Heart left ventricle (tissue), 16 donors: ENCODE measurements around the gene TPRN. TPM values are rescaled to one million over a fixed set of nuclear protein-coding genes. Genes with fewer than 3 reads are reported as not detected.
A peak's percentile ranks its signal among the peaks of the same experiment; 100 is the strongest.

Experiments
- ATAC-seq, 4 donors: fragments of 200-7000 bp; cut with Tn5 transposase; one replicate each; pipeline ENCODE4 v1.9.1; 2020 to 2022; ENCODE audit warnings: moderate library complexity in 4 of 4, mild to moderate bottlenecking in 3 of 4, moderate number of reproducible peaks in 1 of 4
- DNase-seq, 5 donors: peaks; one replicate each; pipeline ENCODE4 v3.0.0-alpha.2; 2020
- H3K27ac ChIP-seq, 12 donors: fragments of 200-600 bp; sonication (generic) in 4 of 12; one replicate each; pipeline versions ENCODE4 v1.5.0 to v1.8.0; 2016 to 2022; ENCODE audit warnings: mild to moderate bottlenecking in 2 of 12
- H3K27me3 ChIP-seq, 9 donors: fragments of 200-600 bp; sonication (generic) in 2 of 9; one replicate each; pipeline versions ENCODE4 v1.5.1 to v1.8.0; 2016 to 2022; ENCODE audit warnings: mild to moderate bottlenecking in 3 of 9
- H3K36me3 ChIP-seq, 9 donors: fragments of 200-600 bp; sonication (generic) in 2 of 9; one replicate each; pipeline versions ENCODE4 v1.5.0 to v1.8.0; 2018 to 2022; ENCODE audit warnings: mild to moderate bottlenecking in 2 of 9
- H3K4me1 ChIP-seq, 12 donors: fragments of 200-600 bp; sonication (generic) in 4 of 12; one replicate each; pipeline versions ENCODE4 v1.5.0 to v1.8.0; 2016 to 2022; ENCODE audit warnings: mild to moderate bottlenecking in 3 of 12
- H3K4me3 ChIP-seq, 12 donors: fragments of 200-600 bp; sonication (generic) in 4 of 12; one replicate each; pipeline versions ENCODE4 v1.5.0 to v1.8.0; 2017 to 2022; ENCODE audit warnings: mild to moderate bottlenecking in 9 of 12, moderate library complexity in 4 of 12
- H3K9me3 ChIP-seq, 12 donors: fragments of 200-600 bp; sonication (generic) in 4 of 12; one replicate each; pipeline versions ENCODE4 v1.5.0 to v1.8.0; 2016 to 2022; ENCODE audit warnings: mild to moderate bottlenecking in 1 of 12
- CTCF ChIP-seq, 12 donors: fragments of 200-600 bp; sonication (generic) in 4 of 12; IDR thresholded peaks; one replicate each; pipeline versions ENCODE4 v1.5.0 to v1.8.0; 2018 to 2022; ENCODE audit warnings: antibody characterized with exemption in 12 of 12, mild to moderate bottlenecking in 5 of 12
- POLR2A ChIP-seq, 2 donors: fragments of 450-650 bp; IDR thresholded peaks; one replicate each; pipeline ENCODE4 v1.6.1; 2017; ENCODE audit warnings: antibody characterized with exemption in 2 of 2, mild to moderate bottlenecking in 2 of 2, moderate library complexity in 2 of 2
- WGBS, 4 donors: extraction: QIAGEN DNeasy Blood & Tissue Kit in 2 of 4; methylation state at CpG; one replicate each; pipeline versions ENCODE4 v1.1.5 to v1.1.7; 2013 to 2018; 5-methylcytosine and 5-hydroxymethylcytosine counted together
- intact Hi-C, 10 donors: fragments of 100-400 bp; cut with DNase I; formaldehyde crosslinking; loops; one replicate each; pipeline versions ENCODE4 v1.11.1 to v1.14.2; 2022
- polyA plus RNA-seq, 2 donors: library from polyadenylated mRNA; stranded (reverse); fragments of 200-250 nt; gene quantifications; one replicate each; pipeline ENCODE4 v1.2.3, GENCODE V29; 2013
- total RNA-seq, 9 donors: library from RNA; depleted of rRNA in 2 of 9; stranded (reverse); fragments of >200 nt in 2 of 9; fragmentation: NEBNext Ultra II Directional in 3 of 9; extraction: Animal tissue kit (Norgen Biotek cat#: 25700) in 3 of 9; gene quantifications; one replicate each; pipeline versions ENCODE4 v1.1.0 to v1.2.4, GENCODE V29; 2016 to 2023
- donor health status: ischemic (EF 13 %, LVEDD 7.1; RV severe dilation, severe dysfunction).
- donor health status: healthy with polysubstance abuse.
- donor health status: DM: no; HTN: yes; CAD: no.
- donor health status: DM: no; HTN: no; CAD: no.
- donor health status: ischemic (EF 25% LVEDD 6.9; RV normal size, moderate dysfunction).
- donor health status: ischemic (EF 25% LVEDD 5.7; RV mildly dilated, moderate dysfunction).
- donor health status: healthy.
- donor health status: DM: yes; HTN: yes; CAD: no.
- donor health status: ischemic (EF 35%, LVEDD 5.7; RV mildly dilated, moderate dysfunction).
- donor health status: nonischemic (EF 11% LVEDD 7.7; RV severe dilation, severe dysfunction).
- donor health status: DM: yes; HTN: yes; CAD: no.
- donor health status: PGD.
- donor health status: ischemic (EF 29% LVEDD 5.4; RV normal size, mild dysfunction).
- donor health status: nonischemic (EF 23%, LVEDD 6.1; RV moderate dilation, normal function).

Gene TPRN
- total and polyA plus RNA-seq, 11 donors: 11.5 to 18.0 (median 16.6) TPM

GRCh38 chr9:137156567-137157375 lies 43.8 kb downstream of the TPRN start:
- Histone ChIP-seq H3K4me3 (peak overlapping the region in 5 of 12 donors; percentile 5 to 35 (median 17)), H3K9me3 (no peaks in the 10 kb centered on the region), H3K27me3 (peaks cover 28 to 74% (median 63%) of the 10 kb centered on the region in 9 donors), H3K27ac (no peak overlapping the region), H3K4me1 (peaks cover 0 to 13% (median 5%) of the 10 kb centered on the region in 12 donors), H3K36me3 (no peaks in the 10 kb centered on the region)
- 1 to 3% (median 2%) methylated on average over 6 to 65 of the region's 65 CpGs for WGBS, 4 donors
- ATAC-seq (peak in 3 of 4 donors; percentile 53 to 81 (median 66)), DNase-seq (peak in 3 of 5 donors; percentile 44 to 82 (median 51))
- intact Hi-C loops: no loop called here
- TF ChIP-seq POLR2A (IDR thresholded peaks at IDR 0.05): no peak
- no peak for TF ChIP-seq CTCF (IDR thresholded peaks at IDR 0.05)

GRCh38 chr9:137152844-137153405 lies 47.6 kb downstream of the TPRN start:
- Histone ChIP-seq H3K36me3 (no peaks in the 10 kb centered on the region), H3K4me1 (peaks cover 0 to 10% (median 5%) of the 10 kb centered on the region in 12 donors), H3K9me3 (no peaks in the 10 kb centered on the region), H3K27me3 (peaks cover 11 to 51% (median 28%) of the 10 kb centered on the region in 9 donors), H3K27ac (no peak overlapping the region), H3K4me3 (no peak overlapping the region)
- TF ChIP-seq CTCF (IDR thresholded peaks at IDR 0.05) (no peak), POLR2A (IDR thresholded peaks at IDR 0.05) (no peak)
- intact Hi-C loops: no loop called here
- 90 to 94% (median 92%) methylated on average over 7 of the region's 7 CpGs for WGBS, 4 donors
- no peak for ATAC-seq
- DNase-seq: no peak

- H3K36me3 ChIP-seq: no peaks in the 10 kb centered on the region
- ATAC-seq (peak in 2 of 4 donors; percentile 22 to 48), DNase-seq (no peak)
- WGBS, 4 donors: 19 to 43% (median 38%) methylated on average over 33 to 34 of the region's 34 CpGs
- no peak overlapping the region for H3K27ac ChIP-seq
- H3K4me1 ChIP-seq: no peaks in the 10 kb centered on the region
- H3K9me3 ChIP-seq: no peaks in the 10 kb centered on the region
- no peak overlapping the region for H3K4me3 ChIP-seq
- intact Hi-C loops: no loop called here
- H3K27me3 ChIP-seq: peaks cover under 1 to 49% (median 15%) of the 10 kb centered on the region in 9 donors
- no peak for TF ChIP-seq CTCF (IDR thresholded peaks at IDR 0.05)
- TF ChIP-seq POLR2A (IDR thresholded peaks at IDR 0.05): no peak
Measured at GRCh38 chr9:137150617-137151457, 49.7 kb downstream of the TPRN start.
